GM12873 (cell line): ENCODE results near the gene DENND1A.

Experiments used
- CTCF ChIP-seq: IDR thresholded peaks from 2 replicates; pipeline ENCODE4 v1.5.1; 2012; ENCODE audit warnings: low read depth, mild to moderate bottlenecking, moderate library complexity, low read length, control low read depth; ENCODE audit not compliant: insufficient read depth; ENCODE audit errors: missing control alignments

Gene DENND1A

GRCh38 chr9:123686131-123686828 is 243.6 kb downstream of the DENND1A start:
- no peak for TF ChIP-seq CTCF

GRCh38 chr9:123685489-123686083 is 244.3 kb downstream of the DENND1A start:
- no peak for TF ChIP-seq CTCF

- TF ChIP-seq CTCF, result no peak
Observed at GRCh38 chr9:123684393-123685149, 245.4 kb downstream of the DENND1A start.

- no peak for TF ChIP-seq CTCF
Observed at GRCh38 chr9:123682746-123683145, 247.2 kb downstream of the DENND1A start.

GRCh38 chr9:123680352-123680751 is 249.6 kb downstream of the DENND1A start:
- TF ChIP-seq CTCF, result no peak

GRCh38 chr9:123679330-123679987 is 250.5 kb downstream of the DENND1A start:
- no peak for TF ChIP-seq CTCF

- TF ChIP-seq CTCF, result no peak
Observed at GRCh38 chr9:123678878-123679329, 251.0 kb downstream of the DENND1A start.
